Hematopoietic multipotent progenitor cell treated with erythropoietin and hydrocortisone succinate and interleukin-3 and kit ligand, for 4 days (in vitro differentiated cells): Measurements from ENCODE around the gene CFDP1.

Experiments
- DNase-seq: peaks from one replicate; pipeline ENCODE4 v3.0.0-alpha.2; 2015

CFDP1 gene

GRCh38 chr16:75263291-75263962, 169.9 kb downstream of the CFDP1 start:
- DNase-seq = no peak

- DNase-seq = no peak
Observed at GRCh38 chr16:75262800-75263127, 170.5 kb downstream of the CFDP1 start.

- DNase-seq = no peak
Observed at GRCh38 chr16:75262104-75262799, 171.1 kb downstream of the CFDP1 start.

- no peak for DNase-seq
Observed at GRCh38 chr16:75261590-75262078, 171.7 kb downstream of the CFDP1 start.

GRCh38 chr16:75260851-75261589, 172.3 kb downstream of the CFDP1 start:
- no peak for DNase-seq

DNA sequence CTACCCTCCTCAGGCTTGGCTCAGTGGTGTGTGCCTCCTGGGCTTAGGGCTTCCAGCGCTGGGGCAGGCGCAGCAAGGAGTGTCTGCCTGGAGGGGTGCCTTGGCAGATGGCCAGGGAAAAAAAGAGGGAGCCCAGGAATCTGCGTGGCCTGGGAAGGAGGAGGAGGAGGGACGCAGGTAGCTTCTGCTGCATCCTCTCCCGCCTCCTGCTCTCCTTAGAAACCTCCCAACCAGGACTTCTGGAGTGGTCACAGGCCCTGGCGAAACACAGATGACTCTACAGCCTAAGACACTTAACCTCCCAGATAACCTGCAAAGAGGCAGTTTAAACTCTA, 174.5 kb downstream of the CFDP1 start:
- no peak for DNase-seq

GRCh38 chr16:75257886-75258806, 175.2 kb downstream of the CFDP1 start:
- no peak for DNase-seq

- no peak for DNase-seq
Observed at GRCh38 chr16:75256696-75257343, 176.5 kb downstream of the CFDP1 start.

- DNase-seq = no peak
Observed at GRCh38 chr16:75256059-75256571, 177.2 kb downstream of the CFDP1 start.

DNA sequence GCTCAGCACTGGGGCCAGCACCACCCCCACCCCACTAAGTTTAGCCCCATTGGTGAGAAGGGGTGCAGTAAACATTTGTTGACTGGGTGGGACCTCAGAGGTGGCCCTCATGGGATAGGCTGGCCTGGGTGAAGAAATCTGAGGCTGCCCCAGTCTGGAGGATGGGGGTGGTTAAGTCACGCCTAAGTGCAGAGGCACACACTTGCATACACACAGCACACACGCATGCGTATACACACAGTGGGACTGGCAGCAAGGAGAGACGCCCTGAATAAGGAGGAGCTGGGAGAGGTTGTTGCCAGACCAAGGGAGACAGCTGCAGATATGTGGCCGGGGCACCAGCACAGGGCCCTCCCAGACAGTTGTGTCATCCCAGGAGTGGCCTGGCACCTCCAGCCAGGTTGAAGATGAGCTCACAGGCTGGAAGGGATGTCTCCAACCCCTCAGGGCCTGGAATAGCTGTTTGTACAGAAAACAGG, 178.9 kb downstream of the CFDP1 start:
- no peak for DNase-seq

- no peak for DNase-seq
Observed at GRCh38 chr16:75252946-75253911, 180.1 kb downstream of the CFDP1 start.

DNA sequence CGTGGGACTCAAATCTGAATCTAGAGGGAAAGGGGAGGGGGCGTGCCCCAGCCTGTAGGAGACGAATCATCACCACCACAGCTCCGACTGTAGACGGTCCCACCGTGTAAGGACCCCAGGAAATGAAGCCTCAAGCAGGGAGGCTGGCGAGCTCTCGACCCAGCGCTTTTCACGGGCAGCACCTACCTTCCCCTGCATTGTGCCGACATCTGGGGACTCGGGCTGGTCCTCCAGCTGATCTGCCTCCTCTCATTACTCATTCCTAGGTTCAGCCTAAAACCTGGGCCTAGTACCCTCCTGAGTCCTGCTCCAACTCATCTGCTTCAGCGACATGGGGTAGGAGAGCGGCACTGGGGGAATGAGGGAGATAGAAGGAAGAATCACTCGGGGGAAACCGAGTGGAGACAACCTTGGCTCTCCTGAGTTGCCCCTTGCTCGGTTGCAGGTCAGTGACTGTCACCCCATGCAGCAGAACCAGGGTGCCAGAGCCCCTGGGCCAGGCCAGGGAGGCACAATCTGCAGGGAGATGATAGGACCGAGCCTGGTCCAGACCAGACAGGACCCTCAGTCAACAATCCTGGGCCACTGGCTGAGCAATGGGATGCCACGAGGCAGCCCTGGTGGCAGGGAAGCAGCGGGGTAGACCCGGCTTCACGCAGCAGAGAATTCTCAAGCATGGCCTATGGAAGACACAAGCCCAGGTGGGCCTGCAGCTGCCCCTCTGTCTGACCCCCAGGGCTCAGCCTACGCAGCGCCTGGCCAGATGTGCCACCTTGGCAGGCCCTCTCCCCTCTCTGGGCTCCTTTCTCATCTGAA, 181.0 kb downstream of the CFDP1 start:
- no peak for DNase-seq

DNA sequence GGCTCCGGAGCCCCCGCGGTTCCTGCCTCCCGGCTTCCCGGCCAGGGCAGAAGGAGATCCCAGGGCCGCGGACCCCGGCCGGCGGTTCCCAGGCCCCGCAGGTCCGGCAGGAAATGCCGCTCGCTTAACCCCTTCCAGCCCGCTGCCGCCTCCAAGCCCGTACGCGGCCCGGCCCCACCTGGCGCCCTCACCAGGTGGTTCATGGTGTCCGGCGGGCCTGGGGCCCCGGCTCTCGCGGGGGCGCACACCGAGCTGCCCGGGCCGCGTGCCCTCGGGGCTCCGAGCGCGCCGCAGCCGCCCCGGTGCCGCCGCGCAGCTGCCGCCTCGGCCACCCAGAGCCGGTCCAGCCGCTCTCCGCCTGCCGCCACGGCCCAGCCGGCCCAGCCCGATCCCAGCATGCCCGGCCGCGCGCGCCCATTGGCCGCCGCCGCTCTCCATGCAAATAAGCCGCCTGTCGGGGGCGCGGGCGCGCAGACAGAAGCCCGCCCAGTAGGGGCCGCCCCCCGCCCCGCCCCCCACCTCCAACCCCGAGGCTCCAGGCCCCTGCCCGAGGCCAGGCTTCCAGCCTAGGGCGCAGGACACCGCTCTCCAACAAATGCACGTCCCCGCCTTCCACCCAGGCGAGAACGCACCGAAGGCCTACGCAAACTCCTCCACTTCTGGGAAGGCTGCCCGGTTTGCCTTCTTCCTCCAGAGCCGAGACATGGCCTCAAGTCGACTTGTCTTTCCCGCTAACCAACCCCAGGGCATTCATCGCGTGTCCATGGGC, 181.8 kb downstream of the CFDP1 start, which contains the start of gene BCAR1:
TSS of gene BCAR1 (minus strand) at position 345 of the 769 bp plus-strand sequence. CDS start at position 203, 142 bp downstream.
- DNase-seq = peak; percentile 83

GRCh38 chr16:75250809-75251279, 182.5 kb downstream of the CFDP1 start:
- DNase-seq = peak; percentile 24

- no peak for DNase-seq
Observed at GRCh38 chr16:75250089-75250808, 183.1 kb downstream of the CFDP1 start.

DNA sequence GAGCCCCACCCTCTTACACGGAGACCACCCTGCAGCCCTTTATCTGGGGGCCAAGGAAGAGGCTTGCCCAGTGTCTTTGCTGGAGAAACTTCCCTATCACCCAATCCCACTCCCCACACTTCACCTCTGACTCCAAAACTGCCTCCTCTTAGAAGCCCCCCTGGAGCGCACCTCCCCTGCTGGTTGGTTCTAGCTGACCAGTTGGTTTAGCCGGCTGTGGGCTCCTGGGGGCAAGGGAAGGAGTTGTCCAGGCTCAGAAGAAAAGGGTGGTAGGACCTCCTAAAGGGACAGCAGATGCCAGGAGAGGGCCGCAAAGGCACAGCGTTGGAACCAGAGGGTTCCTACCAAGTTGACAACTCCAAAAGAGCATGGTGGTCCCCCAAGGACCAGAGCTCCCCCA, 183.9 kb downstream of the CFDP1 start:
- no peak for DNase-seq

DNA sequence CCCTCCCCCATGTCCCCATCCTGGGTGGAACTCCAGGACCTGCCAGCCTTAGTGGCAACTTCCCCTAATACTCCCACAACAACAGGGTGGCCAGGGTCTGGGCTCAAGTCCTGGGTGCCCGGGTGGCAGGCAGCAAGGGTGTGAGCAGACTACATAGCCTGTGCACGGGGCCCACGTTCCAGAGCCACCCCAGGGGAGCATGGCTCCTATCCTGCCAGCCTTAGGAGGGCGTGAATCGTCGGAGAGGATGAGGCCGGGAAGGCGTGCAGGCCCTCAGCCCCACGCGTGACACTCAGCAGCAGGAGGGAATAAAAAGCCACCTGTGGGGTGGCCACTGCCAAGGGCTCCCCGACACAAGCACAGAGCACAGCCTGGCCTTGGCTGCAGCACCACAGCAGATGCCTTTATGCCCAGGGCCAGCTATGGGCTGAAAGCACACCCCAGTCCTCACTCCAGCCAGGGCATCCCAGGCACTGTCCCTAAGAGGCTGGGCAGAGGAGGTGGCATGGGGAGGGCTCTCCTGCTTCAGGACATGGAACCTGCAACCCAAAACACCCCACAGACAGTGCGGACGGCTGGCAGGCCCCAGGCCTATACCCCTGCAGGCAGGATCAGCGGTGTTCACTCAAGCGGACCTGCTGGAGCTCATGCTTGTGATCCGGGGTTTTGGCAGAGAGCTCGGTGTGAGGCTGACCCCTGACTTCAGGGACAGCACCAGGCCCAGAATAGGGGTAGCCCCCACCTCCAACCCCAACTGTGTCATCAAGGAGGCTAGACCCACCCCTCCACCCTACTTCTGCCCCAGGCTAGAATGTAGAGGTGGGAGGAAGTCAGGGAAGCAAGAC, 184.5 kb downstream of the CFDP1 start:
- DNase-seq = no peak
